GM19372 (cell line): ENCODE data around the gene CAMTA1.
"Not testable (repeated sequence)": the region's sequence is repeated elsewhere in the genome, so short reads cannot be mapped to it uniquely, and the experiment has no call there.

Source experiments
- ATAC-seq: cut with Tn5 transposase; IDR thresholded peaks from one replicate; pipeline ENCODE4 v1.9.1; 2021; ENCODE audit warnings: mild to moderate bottlenecking, low read depth, moderate library complexity; ENCODE audit not compliant: unreplicated experiment

CAMTA1 gene

GRCh38 chr1:7678491-7679158 lies 893.4 kb downstream of the CAMTA1 start:
- no peak for ATAC-seq

- ATAC-seq, result no peak
These were observed 894.1 kb downstream of the CAMTA1 start for GRCh38 chr1:7679159-7679872.

- ATAC-seq, result no peak
These were observed 894.6 kb downstream of the CAMTA1 start for GRCh38 chr1:7679873-7680206.

- no peak for ATAC-seq
These were observed 895.1 kb downstream of the CAMTA1 start for GRCh38 chr1:7680207-7680954.

GRCh38 chr1:7680955-7681268 lies 895.7 kb downstream of the CAMTA1 start:
- no peak for ATAC-seq

- no peak for ATAC-seq
These were observed 896.1 kb downstream of the CAMTA1 start for GRCh38 chr1:7681401-7681800.

GRCh38 chr1:7683521-7683920 lies 898.3 kb downstream of the CAMTA1 start:
- ATAC-seq, result no peak

GRCh38 chr1:7684132-7684531 lies 898.9 kb downstream of the CAMTA1 start:
- ATAC-seq, result no peak

- ATAC-seq, result no peak
These were observed 899.8 kb downstream of the CAMTA1 start for GRCh38 chr1:7684861-7685635.

- no peak for ATAC-seq
These were observed 901.1 kb downstream of the CAMTA1 start for GRCh38 chr1:7686301-7686850.

- ATAC-seq, result no peak
These were observed 902.2 kb downstream of the CAMTA1 start for GRCh38 chr1:7687411-7687810.

- ATAC-seq, result no peak
These were observed 903.4 kb downstream of the CAMTA1 start for GRCh38 chr1:7688659-7689058.

- not testable (repeated sequence) for ATAC-seq
These were observed 904.1 kb downstream of the CAMTA1 start for GRCh38 chr1:7689307-7689706.

- no peak for ATAC-seq
These were observed 904.8 kb downstream of the CAMTA1 start for GRCh38 chr1:7690076-7690475.

GRCh38 chr1:7690496-7691182 lies 905.4 kb downstream of the CAMTA1 start:
- ATAC-seq, result no peak

- no peak for ATAC-seq
These were observed 906.3 kb downstream of the CAMTA1 start for GRCh38 chr1:7691576-7691975.

- ATAC-seq, result no peak
These were observed 906.8 kb downstream of the CAMTA1 start for GRCh38 chr1:7692005-7692404.

- not testable (repeated sequence) for ATAC-seq
These were observed 907.8 kb downstream of the CAMTA1 start for GRCh38 chr1:7693037-7693436.

GRCh38 chr1:7693662-7694061 lies 908.4 kb downstream of the CAMTA1 start:
- ATAC-seq, result no peak
